Stimulated activated naive CD4-positive, alpha-beta T cell treated with Interleukin-2 at 50 U/mL for 16 hours (primary cell): ENCODE results near the gene EIF4E2.
A peak's percentile ranks its signal among the peaks of the same experiment; 100 is the strongest.

Experiments used
- DNase-seq: peaks from one replicate; lab custom pipeline; 2025; lab: John Stamatoyannopoulos, UW

EIF4E2 gene, protein sequence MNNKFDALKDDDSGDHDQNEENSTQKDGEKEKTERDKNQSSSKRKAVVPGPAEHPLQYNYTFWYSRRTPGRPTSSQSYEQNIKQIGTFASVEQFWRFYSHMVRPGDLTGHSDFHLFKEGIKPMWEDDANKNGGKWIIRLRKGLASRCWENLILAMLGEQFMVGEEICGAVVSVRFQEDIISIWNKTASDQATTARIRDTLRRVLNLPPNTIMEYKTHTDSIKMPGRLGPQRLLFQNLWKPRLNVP

DNA sequence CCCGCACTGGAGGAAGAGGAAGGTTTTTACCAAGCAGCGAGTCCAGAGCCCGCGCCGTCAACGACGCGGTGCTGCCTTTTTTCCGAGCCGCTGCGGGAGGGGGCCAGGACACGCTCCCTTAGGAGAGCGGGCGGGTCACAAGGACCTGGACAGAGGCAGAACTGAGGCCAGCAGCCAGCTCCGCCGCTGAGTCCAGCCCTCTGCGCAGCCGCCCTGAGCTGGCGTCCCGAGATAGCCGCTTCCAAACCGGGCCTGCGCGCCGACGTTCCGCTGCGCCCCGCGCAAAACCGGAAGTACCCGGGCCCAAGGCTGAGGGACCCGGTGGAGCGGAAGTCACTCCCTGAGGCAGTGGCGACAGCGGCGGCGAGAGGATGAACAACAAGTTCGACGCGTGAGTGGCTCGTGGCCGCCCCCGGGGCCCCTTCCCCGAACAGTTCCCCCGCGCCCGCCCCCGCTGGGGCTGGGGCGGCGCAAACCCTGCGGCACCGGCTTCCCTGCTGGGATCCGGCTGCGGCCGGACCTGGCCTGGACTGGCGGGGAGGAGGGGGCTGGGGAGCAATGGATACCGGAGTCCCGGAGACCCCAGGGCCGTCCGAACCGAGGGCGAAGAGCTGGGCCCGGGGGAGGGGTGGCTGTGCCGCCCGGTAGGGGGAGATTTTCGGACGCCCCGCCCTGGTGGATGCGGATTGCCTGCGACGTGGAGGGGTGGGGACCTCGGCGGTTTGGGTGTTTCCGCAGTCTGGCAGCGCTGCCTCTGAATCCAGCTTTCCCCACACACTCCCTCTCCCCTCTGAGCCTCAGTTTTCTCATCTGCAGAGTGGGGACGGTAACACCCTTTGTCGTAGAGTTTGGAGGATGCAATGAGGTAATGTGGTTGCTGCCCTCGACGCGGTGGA lies at the start of gene EIF4E2, which contains the start of gene TIGD1:
Gene EIF4E2 (plus strand): TSS at position 336 of the 896 bp plus-strand sequence. CDS start 36 bp downstream, at position 372.
Gene TIGD1 (minus strand): TSS at position 204 of the 896 bp plus-strand sequence. CDS start 675 bp downstream, outside the sequence.
- peak; percentile 92 for DNase-seq

DNA sequence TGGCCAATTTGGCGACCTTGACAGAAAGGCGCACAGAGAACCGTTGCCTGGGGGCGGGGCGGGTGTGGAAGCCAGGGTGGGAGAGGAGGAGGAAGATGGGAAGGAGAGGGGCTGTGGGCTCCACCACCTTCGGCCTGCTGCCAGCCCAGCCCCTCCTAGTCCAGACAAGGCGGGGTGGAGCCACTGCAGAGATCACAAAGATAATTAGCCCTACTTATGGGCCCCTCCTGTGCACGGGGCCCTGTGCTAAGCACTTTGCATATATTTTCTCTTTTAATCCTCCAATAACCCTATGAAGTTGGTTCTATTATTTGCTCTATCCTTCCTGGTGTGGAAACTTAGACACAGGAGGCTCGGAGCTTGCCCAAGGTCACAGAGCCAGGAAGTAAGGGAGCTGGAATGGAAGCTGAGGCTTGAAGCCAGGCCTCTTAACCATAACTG lies 49.1 kb upstream of the EIF4E2 start:
- DNase-seq: no peak

DNA sequence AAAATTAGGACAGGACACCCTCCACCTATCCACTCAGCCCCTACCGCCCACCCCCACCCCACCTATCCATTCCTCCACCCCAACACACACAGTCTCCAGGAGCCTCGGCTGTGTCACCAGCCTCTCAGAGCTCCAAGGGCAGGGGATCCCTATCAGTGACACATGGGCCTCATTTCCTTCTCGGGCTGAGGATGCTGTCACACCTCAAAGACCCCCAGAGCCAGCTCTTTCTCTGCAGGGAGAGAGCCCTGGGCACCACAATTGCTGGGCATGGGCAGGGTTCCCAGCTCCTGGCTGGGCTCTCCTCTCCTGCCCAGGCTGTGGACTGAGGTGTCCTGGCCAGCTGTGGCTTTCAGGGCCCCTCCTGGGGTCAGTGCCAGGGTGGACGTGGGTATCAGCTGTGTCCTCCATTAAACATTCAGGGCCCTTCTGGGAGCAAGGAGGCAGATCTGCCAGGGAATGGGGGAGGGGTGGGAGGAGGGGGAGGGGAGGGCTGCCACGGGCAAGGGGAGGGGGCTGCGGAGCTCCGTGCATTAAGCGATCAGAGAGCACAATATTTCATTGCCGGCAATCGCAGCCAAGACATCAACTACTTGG lies 48.6 kb upstream of the EIF4E2 start:
- DNase-seq: no peak

DNA sequence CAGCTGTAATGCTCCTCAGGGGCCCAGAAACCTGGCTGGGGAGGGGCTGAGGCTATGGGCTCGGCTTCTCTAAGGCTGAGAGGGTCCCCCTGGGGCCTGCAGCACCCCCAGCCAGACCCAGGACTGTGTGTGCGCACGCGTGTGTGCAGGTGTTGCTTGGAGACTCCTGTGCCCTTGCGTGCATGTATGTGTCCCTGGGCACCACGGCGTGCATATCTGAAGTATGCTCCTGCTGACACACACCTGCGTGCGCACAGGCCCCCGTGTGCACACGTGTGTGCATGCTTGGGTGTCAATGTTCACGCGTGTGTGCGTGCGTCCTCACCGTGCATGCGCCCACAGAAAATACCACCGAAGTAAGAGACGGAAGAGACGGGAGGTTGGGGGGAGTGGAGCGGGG lies 48.0 kb upstream of the EIF4E2 start:
- DNase-seq: no peak

DNA sequence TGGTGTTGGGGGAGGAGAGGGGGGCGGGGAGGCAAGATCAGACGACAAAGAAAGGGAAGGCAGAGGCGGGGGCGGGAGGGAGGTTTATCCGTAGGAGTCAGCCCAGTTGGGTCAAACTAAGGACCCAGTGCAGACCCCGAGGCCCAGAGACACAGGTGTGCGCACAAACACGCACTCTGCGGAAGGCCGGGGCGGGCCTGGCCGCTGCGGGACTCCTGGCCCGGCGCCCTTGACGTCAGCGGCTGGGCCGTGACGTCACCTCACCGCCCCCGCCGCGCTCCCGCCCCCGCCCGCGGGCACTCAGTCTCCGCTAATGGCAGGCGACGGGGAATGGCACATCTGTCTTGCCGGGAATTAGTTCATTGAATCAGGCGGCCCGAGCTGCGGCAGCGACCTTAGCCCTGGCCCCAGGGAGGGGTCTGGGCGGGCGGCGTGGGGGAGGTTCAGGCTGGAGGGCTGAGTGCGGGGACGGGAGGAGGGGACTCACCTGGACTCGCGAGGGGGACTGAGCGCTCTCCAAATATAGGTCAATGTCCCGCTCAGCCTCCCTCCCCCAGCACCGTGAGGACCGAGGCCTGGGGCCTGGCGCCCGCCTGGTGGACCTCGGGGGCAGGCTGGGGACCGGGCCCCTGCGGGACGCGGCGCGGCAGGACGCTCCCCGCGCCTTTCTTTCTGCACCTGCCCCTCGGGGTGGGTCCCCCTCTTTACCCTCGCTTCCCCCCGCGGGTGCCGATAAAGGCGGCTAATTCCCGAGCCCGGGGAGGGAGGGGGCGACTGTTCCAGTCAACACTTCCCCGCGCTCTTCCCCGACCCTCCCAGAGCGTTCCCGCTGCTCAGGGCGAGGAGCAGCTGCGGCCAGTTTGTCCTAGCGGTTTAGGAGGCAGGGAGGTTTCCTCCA lies 47.3 kb upstream of the EIF4E2 start:
- peak; percentile 17 for DNase-seq

DNA sequence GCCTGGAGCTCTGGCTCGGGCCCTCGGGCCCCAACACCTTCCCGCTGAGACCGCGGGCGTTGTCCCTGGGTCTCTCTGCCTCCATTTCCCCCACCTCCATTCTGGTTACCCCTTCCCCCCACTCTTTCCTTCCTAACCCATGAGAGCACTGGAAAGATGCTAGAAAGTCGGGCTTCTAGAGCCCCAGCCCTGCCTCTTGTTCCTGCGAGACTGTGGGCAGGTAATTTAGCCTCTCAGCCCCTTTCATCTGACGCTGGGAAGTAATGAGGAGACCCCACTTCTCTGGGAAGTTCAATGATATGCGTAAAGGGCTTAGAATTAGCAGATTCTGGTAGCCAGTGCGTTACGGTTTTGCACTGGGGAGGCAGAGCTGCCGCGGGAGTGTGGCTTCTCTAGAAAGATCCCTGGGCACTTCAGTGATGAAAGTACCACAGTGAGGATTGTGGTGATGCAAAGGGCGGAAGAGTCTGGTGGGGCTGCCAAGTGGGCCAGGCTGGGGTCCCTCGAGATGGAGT lies 46.6 kb upstream of the EIF4E2 start:
- DNase-seq: no peak

DNA sequence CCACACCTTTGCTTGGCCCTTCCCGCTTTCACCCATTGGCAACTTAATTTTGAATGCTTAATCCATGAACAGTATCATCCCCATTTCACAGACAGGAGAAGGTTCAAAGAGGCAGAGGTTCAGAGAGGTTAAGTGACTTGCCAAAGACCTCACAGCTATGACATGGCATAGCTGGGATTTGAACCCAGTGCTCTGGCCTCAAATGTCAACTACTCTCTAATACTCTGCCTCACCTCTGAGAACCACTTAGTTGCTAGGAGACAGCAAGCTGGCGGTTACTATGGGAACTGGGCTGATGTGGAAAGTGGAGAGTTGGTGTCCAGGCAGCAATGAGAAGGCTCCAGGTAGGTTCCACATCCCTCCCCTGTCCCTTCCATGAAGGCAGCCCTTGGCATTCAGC lies 46.1 kb upstream of the EIF4E2 start:
- no peak for DNase-seq

DNA sequence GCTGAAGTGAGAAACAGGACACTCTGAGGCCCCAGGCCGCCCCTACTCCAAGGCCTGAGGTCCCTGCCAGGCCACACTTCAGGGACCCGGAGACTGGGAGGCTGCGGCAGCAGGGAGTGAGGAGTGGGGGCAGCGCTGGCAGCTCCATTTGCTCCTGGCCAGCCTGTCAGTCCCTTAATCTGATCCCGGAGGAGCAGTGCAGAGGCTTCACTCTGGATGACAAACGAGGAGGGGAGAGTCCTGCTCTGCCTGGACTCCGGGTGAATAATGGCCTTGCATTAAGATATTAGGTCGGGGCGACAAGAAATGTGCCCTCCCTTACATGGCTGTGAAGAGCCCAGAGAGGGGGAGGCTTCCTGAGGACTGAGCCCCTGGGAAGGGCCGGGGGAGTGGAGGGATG lies 44.6 kb upstream of the EIF4E2 start:
- DNase-seq: no peak

DNA sequence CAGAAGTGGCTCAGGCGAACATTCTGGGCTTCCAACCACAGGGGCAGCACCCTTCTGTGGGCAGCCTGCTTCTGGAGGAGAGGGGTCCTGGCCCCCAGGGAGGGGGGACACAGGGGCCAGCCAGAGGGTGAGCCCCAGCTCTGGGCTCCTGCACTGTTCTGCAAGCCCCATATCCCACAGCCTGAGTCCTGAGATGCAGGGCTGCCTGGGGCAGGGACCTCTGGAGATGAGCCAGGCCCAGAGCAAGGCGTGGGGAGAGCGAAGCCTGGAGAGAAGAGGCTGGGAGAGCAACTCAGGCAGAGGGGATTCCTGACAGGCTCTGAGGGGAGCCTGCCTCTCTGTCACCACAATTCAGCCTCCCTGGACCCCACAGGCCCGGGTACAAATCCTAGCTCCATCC lies 43.8 kb upstream of the EIF4E2 start:
- DNase-seq: no peak

DNA sequence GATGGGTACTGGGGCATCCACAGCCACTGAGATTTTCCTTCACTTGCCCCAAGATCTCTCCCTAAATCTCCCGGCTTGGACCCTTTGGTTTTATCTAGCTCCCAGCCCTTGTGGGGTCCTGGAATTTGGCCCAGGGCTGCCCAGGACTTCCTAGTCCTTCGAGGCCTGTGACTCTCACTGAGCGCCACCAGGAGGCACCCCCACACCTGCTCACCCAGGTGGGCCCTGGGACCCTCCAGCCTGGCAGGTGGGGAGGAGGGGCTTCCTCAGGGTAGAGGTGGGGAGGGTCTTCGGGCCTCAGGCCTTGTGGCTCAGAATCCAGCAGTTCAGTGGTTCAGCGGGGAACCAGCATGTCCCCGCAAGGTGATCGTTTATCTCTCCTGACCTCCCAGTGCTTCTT lies 42.2 kb upstream of the EIF4E2 start:
- no peak for DNase-seq

DNA sequence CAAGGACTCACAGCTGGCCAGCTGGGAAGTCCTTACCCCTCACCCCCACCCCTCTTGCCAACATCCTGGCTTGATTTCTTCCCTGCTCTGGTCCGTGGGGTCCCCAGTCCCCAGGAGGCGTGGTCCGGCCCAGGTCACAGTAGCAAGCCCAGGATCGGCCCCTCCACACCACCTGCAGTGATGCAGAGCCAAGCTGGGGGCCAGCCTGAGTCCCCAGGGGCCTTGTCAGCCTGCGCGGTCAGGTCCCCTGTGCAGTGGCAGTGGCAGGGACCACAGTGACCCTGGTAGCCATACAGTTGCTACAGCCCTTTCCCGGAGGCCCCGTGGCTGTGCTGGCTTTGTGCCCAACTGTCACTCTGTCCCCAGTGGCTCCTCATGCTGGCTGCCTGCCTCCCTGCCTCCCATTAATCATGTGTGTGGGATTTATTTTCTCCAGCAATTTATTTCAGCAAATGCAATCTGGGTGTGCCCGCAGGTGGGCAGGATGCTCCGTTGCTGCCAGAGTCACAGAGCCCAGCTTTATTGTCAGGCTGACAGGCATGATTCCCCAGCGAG lies 39.1 kb upstream of the EIF4E2 start:
- no peak for DNase-seq

DNA sequence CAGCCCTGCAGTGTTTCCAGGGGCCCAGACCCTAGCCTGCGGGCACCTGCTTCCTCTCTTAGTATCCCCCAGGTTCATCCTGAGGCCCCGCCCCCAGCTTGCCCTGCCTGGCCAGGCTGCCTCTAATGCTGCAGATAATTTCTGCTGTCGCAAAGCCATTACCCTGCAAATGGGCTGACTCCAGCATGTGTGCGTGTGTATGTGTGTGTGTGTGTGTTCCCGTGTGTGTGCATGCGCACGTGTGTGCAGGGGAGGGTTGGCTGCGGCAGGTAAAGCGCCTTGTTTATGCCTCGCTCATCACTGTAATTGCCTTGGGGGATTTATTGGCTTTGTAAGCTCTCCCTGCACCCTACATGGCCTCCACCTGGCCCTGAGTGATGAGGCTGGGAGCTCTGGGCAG lies 37.9 kb upstream of the EIF4E2 start:
- DNase-seq: no peak

DNA sequence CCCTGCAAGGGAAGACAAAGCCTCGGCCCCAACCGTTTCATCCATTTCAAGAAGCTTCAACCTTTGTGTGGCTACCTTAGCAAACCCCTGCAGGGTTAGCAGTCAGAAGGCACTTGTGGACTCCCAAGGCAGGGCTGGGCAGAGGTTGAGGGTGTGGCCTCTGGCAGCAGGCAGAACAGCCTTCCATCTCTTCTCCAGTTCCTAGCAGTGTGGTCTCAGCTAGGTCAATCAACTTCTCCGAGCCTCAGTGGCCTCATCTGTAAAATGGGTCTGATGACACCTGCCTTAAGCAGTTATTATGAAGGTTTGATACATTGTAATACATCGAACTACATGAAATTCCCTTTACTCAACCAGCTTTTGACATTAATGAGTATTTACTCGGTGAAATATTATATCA lies 37.1 kb upstream of the EIF4E2 start:
- no peak for DNase-seq

DNA sequence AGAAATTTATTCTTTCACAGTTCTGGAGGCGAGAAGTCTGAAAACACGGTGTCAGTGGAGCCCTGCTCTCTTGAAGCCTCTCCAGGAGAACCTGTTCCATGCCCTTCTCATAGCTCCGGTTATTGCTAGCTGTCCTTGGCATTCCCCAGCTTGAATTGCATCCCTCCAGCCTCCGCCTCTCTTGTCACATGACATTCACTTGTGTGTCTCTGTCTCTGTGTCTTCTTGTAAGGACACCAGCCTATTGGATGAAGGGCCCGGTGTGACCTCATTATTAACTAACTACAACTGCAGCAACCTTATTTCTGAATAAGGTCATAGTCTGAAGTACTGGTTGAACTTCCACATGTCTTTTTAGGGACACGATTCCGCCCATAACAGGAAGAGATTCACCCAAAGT lies 34.9 kb upstream of the EIF4E2 start:
- no peak for DNase-seq

DNA sequence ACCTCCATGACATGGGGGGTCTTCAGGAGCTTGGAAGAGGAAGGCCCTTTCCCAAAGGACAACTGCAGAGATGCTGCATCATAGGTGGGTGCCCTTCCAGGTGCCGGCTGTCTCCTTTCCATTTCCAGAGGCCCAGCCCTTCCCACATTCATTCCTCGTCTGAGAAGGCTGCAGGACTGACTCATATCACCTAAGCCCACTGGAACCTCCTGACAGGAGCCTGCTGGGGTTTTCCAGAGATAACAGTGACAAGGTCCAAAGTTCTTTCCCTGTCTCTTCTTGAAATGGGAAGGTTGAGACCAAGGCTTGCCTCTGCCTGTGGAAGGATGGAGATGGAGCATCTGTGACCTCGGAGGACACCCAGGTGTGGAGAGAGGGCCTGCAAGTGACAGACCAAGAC lies 33.9 kb upstream of the EIF4E2 start:
- DNase-seq: no peak

DNA sequence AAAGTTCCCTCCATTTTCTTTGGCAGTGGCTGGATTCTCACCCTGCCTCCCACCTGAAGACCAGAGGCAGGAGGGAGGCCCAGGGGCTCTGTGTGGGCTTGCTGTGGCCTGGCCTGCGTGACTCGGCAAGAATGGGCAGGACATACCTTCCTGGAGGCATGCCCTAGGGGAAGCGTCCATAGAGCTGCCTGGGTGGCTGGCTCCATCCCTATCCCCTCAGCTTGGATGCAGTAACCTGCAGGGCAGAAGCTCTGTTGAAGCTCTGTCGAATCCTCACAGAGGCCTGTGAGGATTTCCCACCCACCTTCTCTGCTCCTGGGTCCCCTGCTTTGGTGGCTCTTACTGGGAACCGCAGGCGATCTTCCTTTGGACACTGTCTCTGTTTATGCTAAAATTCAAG lies 31.6 kb upstream of the EIF4E2 start:
- no peak for DNase-seq

DNA sequence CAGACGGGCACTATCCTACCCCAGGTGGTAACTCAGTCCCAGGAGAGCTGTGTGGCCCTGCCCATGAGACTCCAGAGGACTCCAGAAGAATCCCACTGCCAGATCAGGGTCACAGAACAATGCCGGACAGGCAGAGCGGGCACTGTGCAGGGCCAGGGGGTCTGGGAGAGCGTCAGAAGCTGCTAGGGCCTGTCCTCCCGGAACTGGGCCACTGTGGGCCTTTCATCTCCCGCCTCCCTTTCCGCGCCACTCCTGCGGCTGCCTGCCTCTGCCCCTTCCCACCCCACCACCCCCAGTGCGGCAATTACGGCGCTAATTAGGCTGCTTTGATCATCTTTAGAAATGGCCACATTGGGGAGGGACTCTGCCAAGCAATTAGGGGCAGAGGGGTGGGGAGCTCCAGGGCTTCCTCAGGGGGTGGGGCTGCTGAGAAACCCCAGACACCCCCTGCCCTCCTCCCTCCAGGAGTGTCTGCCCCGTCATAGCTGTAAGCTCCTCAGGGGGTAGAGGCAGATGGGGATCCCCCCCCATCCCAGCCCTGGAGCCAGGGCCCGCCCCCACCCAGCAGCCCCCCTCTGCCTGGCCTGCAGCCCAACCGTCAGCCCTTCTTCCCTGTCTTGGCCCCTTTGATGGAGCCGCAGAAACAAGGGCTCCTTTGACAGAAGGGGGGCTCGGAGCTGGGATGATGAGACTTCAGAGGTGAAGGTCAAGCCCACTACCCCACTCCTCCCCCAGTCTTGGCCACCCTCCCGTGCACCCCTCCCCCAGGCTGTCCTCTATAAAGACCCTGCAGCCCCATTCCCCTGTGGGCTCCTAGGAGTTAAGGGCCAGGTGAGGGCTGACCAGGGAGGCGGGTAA lies 30.7 kb upstream of the EIF4E2 start, which contains the start of gene PRSS56:
Gene PRSS56 (plus strand): TSS at position 808 of the 858 bp plus-strand sequence. CDS start 211 bp downstream, outside the sequence.
- DNase-seq: no peak

DNA sequence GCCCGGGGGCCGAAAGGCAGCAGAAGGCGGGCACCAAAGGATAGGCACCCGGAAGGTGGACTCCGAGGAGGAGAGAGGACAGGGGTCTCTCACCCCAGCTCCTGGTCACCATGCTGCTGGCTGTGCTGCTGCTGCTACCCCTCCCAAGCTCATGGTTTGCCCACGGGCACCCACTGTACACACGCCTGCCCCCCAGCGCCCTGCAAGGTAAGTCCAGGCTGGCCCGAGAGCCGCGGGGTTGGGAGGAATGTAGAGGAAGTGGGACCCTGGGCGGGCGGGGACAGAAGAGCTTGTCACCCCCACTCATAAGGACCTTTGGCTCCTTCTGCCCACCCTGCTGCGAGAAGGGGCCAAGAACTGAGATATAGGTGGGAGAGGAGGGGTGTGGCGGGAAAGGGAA lies 30.0 kb upstream of the EIF4E2 start:
- no peak for DNase-seq

DNA sequence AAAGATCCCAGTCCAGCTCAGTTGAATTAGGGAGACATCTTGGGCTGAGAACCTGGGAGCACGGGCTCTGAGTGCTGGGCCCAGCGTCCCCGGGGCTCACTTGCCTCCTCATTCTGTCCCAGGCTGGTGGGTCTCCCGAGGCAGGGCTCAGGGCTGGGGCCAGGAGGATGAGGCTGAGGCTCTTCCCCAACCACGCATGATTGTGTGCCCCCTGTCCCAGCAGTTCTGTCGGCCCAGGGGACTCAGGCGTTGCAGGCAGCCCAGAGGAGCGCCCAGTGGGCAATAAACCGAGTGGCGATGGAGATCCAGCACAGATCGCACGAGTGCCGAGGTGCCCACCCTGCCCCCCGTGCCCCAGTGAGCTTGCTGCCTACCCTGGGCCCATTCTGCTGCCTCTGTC lies 29.4 kb upstream of the EIF4E2 start:
- no peak for DNase-seq

DNA sequence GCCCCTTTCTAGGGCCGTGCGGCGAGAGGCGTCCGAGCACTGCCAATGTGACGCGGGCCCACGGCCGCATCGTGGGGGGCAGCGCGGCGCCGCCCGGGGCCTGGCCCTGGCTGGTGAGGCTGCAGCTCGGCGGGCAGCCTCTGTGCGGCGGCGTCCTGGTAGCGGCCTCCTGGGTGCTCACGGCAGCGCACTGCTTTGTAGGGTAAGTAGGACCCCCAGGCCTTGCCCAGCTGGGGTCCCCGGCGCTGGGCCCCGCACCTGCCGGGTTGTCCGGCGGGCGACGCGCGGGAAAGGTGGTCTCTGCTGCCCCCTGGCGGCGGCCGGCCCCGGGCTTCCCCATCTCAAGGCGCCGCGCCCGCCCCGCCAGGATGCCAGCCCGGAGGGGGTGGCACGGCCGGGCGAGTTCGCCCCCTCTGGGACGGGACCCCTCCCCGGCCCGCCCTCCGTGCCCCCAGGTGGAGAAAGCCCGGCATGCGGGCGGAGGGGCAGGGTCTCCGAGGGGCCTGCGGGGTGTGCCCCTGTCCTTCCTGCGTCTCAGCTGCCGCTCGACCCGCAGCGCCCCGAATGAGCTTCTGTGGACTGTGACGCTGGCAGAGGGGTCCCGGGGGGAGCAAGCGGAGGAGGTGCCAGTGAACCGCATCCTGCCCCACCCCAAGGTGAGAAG lies 28.4 kb upstream of the EIF4E2 start:
- DNase-seq: peak; percentile 45
